ENCODE measurements around the gene CREB3. TPM values are rescaled to one million over a fixed set of nuclear protein-coding genes. Genes with fewer than 3 reads are reported as not detected.

Gene CREB3
- total and polyA plus RNA-seq, 4 donors = 9.2 to 21.4 (median 18.1) TPM

DNA sequence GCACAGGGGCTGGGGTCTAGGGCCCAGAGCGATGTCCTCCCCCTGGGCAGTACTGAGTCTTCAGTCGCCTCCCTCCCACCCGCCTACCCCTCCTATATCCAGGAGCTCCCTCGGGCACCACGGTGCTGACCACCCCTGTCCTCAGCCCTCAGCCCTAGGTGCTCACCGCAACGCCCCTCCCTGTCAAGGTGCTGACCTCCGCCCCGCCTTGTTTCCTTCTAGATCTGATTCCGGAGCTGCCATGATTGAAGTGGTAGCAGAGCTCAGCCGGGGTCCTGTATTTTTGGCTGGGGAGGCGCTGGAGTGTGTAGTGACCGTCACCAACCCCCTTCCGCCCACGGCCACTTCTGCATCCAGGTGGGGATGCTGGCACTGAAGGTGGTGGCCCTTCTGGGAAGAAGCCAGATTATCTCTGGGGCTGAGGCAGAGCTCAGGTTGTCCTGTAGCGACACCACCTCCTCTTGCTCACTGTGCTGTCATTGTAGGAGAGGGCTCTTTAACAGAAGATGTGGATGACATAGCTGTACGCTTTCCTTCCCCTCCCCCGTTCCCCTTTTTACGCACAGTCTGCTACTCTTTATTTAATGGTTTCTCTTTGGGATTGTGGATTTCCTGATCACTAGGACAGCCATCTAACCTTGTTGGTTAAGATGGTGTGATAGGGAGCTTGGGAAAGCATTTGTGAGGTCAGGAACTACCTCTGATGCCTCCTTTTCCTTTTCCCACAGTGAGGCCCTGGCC, 17.2 kb downstream of the CREB3 start:
- H3K27ac ChIP-seq (ENCODE audit: low read depth in 1 of 2, low read length in 2 of 2) = peak overlapping the region; percentile 82 to 86
- H3K27me3 ChIP-seq (ENCODE audit: control insufficient read depth in 4 of 4, insufficient read depth in 4 of 4, low read length in 3 of 4) = no peaks in the 10 kb centered on the region
- TF ChIP-seq YY1 (IDR thresholded peaks at IDR 0.05) (peak; percentile 35), TAF1 (conservative IDR thresholded peaks at IDR 0.05) (peak; percentile 33), RXRA (IDR thresholded peaks at IDR 0.05) (no peak)
- H3K4me3 ChIP-seq (ENCODE audit: low read depth in 1 of 3, low read length in 3 of 3) = peak overlapping the region; percentile 82 to 85 (median 84)
- H3K9ac ChIP-seq (ENCODE audit: low read depth in 1 of 2, low read length in 2 of 2) = peak overlapping the region; percentile 65 to 74
- peaks cover 11 to 40% (median 34%) of the 10 kb centered on the region in 4 donors for H3K4me1 ChIP-seq (ENCODE audit: control insufficient read depth in 4 of 4, insufficient read depth in 4 of 4, low read length in 3 of 4)
- H3K36me3 ChIP-seq (ENCODE audit: control insufficient read depth in 4 of 4, insufficient read depth in 3 of 4, low read depth in 1 of 4, low read length in 3 of 4) = peaks cover 10 to 38% (median 33%) of the 10 kb centered on the region in 4 donors
- H3K9me3 ChIP-seq (ENCODE audit: control insufficient read depth in 4 of 4, low read length in 3 of 4) = no peaks in the 10 kb centered on the region
- 1% methylated on average over 19 of the region's 19 CpGs for WGBS
- no peak for DNase-seq (ENCODE audit: low spot score)

DNA sequence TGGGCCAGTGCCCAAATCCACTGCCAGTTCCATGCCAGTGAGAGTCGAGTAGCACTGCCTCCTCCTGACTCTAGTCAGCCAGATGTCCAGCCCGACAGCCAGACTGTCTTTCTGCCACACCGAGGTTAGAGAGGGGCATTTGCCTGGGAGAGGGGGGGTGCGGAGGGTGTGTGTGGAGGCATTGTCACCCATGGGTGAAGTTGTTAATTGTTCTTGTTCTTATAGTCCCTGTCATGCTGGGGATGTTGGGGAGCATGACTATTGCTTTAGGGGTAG, 17.7 kb downstream of the CREB3 start:
- Histone ChIP-seq H3K4me1 (ENCODE audit: control insufficient read depth in 4 of 4, insufficient read depth in 4 of 4, low read length in 3 of 4) (peaks cover 11 to 40% (median 34%) of the 10 kb centered on the region in 4 donors), H3K27me3 (ENCODE audit: control insufficient read depth in 4 of 4, insufficient read depth in 4 of 4, low read length in 3 of 4) (no peaks in the 10 kb centered on the region), H3K27ac (ENCODE audit: low read depth in 1 of 2, low read length in 2 of 2) (peak overlapping the region in 1 of 2 donors; percentile 82), H3K9ac (ENCODE audit: low read depth in 1 of 2, low read length in 2 of 2) (peak overlapping the region in 1 of 2 donors; percentile 63), H3K9me3 (ENCODE audit: control insufficient read depth in 4 of 4, low read length in 3 of 4) (no peaks in the 10 kb centered on the region), H3K36me3 (ENCODE audit: control insufficient read depth in 4 of 4, insufficient read depth in 3 of 4, low read depth in 1 of 4, low read length in 3 of 4) (peaks cover 10 to 39% (median 34%) of the 10 kb centered on the region in 4 donors), H3K4me3 (ENCODE audit: low read depth in 1 of 3, low read length in 3 of 3) (peak overlapping the region in 2 of 3 donors; percentile 82 to 84)
- DNase-seq (ENCODE audit: low spot score) = no peak
- 63% methylated on average over 4 of the region's 4 CpGs for WGBS
- TF ChIP-seq, protein P1, sequence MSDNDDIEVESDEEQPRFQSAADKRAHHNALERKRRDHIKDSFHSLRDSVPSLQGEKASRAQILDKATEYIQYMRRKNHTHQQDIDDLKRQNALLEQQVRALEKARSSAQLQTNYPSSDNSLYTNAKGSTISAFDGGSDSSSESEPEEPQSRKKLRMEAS (IDR thresholded peaks at IDR 0.05) = no peak
- TF ChIP-seq, protein P2, sequence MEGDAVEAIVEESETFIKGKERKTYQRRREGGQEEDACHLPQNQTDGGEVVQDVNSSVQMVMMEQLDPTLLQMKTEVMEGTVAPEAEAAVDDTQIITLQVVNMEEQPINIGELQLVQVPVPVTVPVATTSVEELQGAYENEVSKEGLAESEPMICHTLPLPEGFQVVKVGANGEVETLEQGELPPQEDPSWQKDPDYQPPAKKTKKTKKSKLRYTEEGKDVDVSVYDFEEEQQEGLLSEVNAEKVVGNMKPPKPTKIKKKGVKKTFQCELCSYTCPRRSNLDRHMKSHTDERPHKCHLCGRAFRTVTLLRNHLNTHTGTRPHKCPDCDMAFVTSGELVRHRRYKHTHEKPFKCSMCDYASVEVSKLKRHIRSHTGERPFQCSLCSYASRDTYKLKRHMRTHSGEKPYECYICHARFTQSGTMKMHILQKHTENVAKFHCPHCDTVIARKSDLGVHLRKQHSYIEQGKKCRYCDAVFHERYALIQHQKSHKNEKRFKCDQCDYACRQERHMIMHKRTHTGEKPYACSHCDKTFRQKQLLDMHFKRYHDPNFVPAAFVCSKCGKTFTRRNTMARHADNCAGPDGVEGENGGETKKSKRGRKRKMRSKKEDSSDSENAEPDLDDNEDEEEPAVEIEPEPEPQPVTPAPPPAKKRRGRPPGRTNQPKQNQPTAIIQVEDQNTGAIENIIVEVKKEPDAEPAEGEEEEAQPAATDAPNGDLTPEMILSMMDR (IDR thresholded peaks at IDR 0.05; ENCODE audit: low read depth, low read length, missing input control) = no peak
- TF ChIP-seq JUND (IDR thresholded peaks at IDR 0.05) = no peak
- TF ChIP-seq GABPA (IDR thresholded peaks at IDR 0.05 in 1 of 2, conservative IDR thresholded peaks at IDR 0.05 in 1 of 2) = no peak

DNA sequence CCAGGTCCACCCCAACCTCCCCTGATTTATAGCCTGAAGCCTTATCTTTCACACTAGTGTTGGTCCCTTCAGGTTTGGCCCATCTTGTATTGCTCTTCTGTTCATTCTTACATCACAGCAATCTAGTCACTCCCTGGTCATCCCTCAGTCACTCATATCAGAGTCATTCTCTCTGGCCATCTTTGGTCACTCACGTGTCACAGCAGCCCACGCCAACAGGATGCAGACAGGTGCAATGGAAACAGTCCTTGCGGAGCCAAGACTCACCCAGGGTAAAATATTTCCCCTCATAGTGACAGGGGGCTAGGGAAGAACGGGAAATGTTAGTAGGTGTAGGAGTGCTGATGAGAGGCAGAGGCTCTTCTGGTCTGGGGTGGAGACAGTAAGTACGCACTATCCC, 21.0 kb downstream of the CREB3 start:
- Histone ChIP-seq H3K9ac (ENCODE audit: low read depth in 1 of 2, low read length in 2 of 2) (no peak overlapping the region), H3K9me3 (ENCODE audit: control insufficient read depth in 4 of 4, low read length in 3 of 4) (no peaks in the 10 kb centered on the region), H3K27me3 (ENCODE audit: control insufficient read depth in 4 of 4, insufficient read depth in 4 of 4, low read length in 3 of 4) (no peaks in the 10 kb centered on the region), H3K4me3 (ENCODE audit: low read depth in 1 of 3, low read length in 3 of 3) (no peak overlapping the region), H3K36me3 (ENCODE audit: control insufficient read depth in 4 of 4, insufficient read depth in 3 of 4, low read depth in 1 of 4, low read length in 3 of 4) (peaks cover 10 to 39% (median 34%) of the 10 kb centered on the region in 4 donors), H3K27ac (ENCODE audit: low read depth in 1 of 2, low read length in 2 of 2) (no peak overlapping the region), H3K4me1 (ENCODE audit: control insufficient read depth in 4 of 4, insufficient read depth in 4 of 4, low read length in 3 of 4) (peaks cover 9 to 30% (median 18%) of the 10 kb centered on the region in 4 donors)
- 95% methylated on average over 5 of the region's 5 CpGs for WGBS
- TF ChIP-seq RAD21 (IDR thresholded peaks at IDR 0.05) (no peak), HNF4A (conservative IDR thresholded peaks at IDR 0.05) (no peak), RXRA (IDR thresholded peaks at IDR 0.05) (no peak), YY1 (IDR thresholded peaks at IDR 0.05) (no peak), JUND (IDR thresholded peaks at IDR 0.05) (no peak), FOXA2 (IDR thresholded peaks at IDR 0.05) (no peak), EGR1 (IDR thresholded peaks at IDR 0.05; ENCODE audit: low read depth in 2 of 2) (no peak), HNF4G (IDR thresholded peaks at IDR 0.05) (no peak), SP1 (IDR thresholded peaks at IDR 0.05) (no peak), GABPA (IDR thresholded peaks at IDR 0.05 in 1 of 2, conservative IDR thresholded peaks at IDR 0.05 in 1 of 2) (no peak), TAF1 (conservative IDR thresholded peaks at IDR 0.05) (no peak), NR2F2 (IDR thresholded peaks at IDR 0.05) (no peak)
- TF ChIP-seq, protein P1 (IDR thresholded peaks at IDR 0.05) = no peak
- TF ChIP-seq, protein P2 (IDR thresholded peaks at IDR 0.05; ENCODE audit: low read depth, low read length, missing input control) = no peak
- TF ChIP-seq, protein P3, sequence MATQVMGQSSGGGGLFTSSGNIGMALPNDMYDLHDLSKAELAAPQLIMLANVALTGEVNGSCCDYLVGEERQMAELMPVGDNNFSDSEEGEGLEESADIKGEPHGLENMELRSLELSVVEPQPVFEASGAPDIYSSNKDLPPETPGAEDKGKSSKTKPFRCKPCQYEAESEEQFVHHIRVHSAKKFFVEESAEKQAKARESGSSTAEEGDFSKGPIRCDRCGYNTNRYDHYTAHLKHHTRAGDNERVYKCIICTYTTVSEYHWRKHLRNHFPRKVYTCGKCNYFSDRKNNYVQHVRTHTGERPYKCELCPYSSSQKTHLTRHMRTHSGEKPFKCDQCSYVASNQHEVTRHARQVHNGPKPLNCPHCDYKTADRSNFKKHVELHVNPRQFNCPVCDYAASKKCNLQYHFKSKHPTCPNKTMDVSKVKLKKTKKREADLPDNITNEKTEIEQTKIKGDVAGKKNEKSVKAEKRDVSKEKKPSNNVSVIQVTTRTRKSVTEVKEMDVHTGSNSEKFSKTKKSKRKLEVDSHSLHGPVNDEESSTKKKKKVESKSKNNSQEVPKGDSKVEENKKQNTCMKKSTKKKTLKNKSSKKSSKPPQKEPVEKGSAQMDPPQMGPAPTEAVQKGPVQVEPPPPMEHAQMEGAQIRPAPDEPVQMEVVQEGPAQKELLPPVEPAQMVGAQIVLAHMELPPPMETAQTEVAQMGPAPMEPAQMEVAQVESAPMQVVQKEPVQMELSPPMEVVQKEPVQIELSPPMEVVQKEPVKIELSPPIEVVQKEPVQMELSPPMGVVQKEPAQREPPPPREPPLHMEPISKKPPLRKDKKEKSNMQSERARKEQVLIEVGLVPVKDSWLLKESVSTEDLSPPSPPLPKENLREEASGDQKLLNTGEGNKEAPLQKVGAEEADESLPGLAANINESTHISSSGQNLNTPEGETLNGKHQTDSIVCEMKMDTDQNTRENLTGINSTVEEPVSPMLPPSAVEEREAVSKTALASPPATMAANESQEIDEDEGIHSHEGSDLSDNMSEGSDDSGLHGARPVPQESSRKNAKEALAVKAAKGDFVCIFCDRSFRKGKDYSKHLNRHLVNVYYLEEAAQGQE (IDR thresholded peaks at IDR 0.05) = no peak
- TF ChIP-seq, protein P4, sequence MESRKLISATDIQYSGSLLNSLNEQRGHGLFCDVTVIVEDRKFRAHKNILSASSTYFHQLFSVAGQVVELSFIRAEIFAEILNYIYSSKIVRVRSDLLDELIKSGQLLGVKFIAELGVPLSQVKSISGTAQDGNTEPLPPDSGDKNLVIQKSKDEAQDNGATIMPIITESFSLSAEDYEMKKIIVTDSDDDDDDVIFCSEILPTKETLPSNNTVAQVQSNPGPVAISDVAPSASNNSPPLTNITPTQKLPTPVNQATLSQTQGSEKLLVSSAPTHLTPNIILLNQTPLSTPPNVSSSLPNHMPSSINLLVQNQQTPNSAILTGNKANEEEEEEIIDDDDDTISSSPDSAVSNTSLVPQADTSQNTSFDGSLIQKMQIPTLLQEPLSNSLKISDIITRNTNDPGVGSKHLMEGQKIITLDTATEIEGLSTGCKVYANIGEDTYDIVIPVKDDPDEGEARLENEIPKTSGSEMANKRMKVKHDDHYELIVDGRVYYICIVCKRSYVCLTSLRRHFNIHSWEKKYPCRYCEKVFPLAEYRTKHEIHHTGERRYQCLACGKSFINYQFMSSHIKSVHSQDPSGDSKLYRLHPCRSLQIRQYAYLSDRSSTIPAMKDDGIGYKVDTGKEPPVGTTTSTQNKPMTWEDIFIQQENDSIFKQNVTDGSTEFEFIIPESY (IDR thresholded peaks at IDR 0.05) = no peak
- DNase-seq (ENCODE audit: low spot score) = no peak

All from liver (tissue), 9 donors.